Kidney (tissue), 14 donors: Measurements from ENCODE around the gene CCDC187. TPM values are rescaled to one million over a fixed set of nuclear protein-coding genes. Genes with fewer than 3 reads are reported as not detected.

Source experiments
- DNase-seq, 5 donors: peaks; one replicate each; pipeline ENCODE4 v3.0.0-alpha.2; 2013 to 2020
- FAIRE-seq: peaks from 2 replicates; lab custom pipeline; 2012; peaks lifted over from hg19 to GRCh38; lab: Jason Lieb, UNC
- H3K27ac ChIP-seq, 2 donors: one replicate each; pipeline ENCODE4 v1.7.0; 2013; ENCODE audit warnings: low read depth in 2 of 2, low read length in 2 of 2, inconsistent platforms in 1 of 2
- H3K27me3 ChIP-seq: one replicate; pipeline ENCODE4 v1.7.1; 2013; ENCODE audit warnings: low read length, inconsistent platforms; ENCODE audit not compliant: control insufficient read depth, insufficient read depth
- H3K36me3 ChIP-seq, 3 donors: one replicate each; pipeline versions ENCODE4 v1.7.0 to v1.7.1; 2013; ENCODE audit warnings: low read length in 3 of 3, control low read depth in 1 of 3, inconsistent platforms in 1 of 3; ENCODE audit not compliant: insufficient read depth in 3 of 3, control insufficient read depth in 2 of 3
- H3K4me1 ChIP-seq, 3 donors: one replicate each; pipeline versions ENCODE4 v1.7.0 to v1.7.1; 2013; ENCODE audit warnings: low read length in 3 of 3, inconsistent platforms in 1 of 3, low read depth in 1 of 3; ENCODE audit not compliant: control insufficient read depth in 2 of 3, insufficient read depth in 2 of 3
- H3K4me3 ChIP-seq, 3 donors: one replicate each; pipeline versions ENCODE4 v1.7.0 to v1.8.1; 2013; ENCODE audit warnings: low read length in 3 of 3, control low read depth in 1 of 3, inconsistent platforms in 1 of 3
- H3K9ac ChIP-seq, 3 donors: one replicate each; pipeline versions ENCODE4 v1.7.0 to v1.7.1; 2013; ENCODE audit warnings: low read length in 3 of 3, control low read depth in 1 of 3, inconsistent platforms in 1 of 3
- H3K9me3 ChIP-seq, 3 donors: one replicate each; pipeline versions ENCODE4 v1.7.0 to v1.7.1; 2013; ENCODE audit warnings: low read length in 3 of 3, control low read depth in 1 of 3, inconsistent platforms in 1 of 3; ENCODE audit not compliant: control insufficient read depth in 2 of 3, insufficient read depth in 1 of 3
- intact Hi-C: fragments of 100-400 bp; cut with DNase I; formaldehyde crosslinking; loops from one replicate; pipeline ENCODE4 v1.11.1; 2022
- polyA plus RNA-seq: library from polyadenylated mRNA; stranded (reverse); fragments of 350-450 nt; fragmentation: Illumina TruSeq; extraction: RNeasy Lipid Tissue Mini Kit (QIAGEN cat#74804); gene quantifications from one replicate; pipeline ENCODE4 v1.2.3, GENCODE V29; 2014; ENCODE audit warnings: low read depth, low replicate concordance; ENCODE audit not compliant: insufficient read depth
- total RNA-seq: library from RNA; stranded (reverse); fragmentation: NEBNext Ultra II Directional; extraction: Animal tissue kit (Norgen Biotek cat#: 25700); gene quantifications from one replicate; pipeline ENCODE4 v1.2.1, GENCODE V29; 2021
- TF ChIP-seq, protein P1 (sequence below): IDR thresholded peaks from 3 replicates; pipeline ENCODE4 v1.5.1; 2012; ENCODE audit warnings: mild to moderate bottlenecking, moderate library complexity, borderline replicate concordance; ENCODE audit not compliant: insufficient read depth; ENCODE audit errors: extremely low read depth
- donor health status: control.
- donor health status: control.
- donor health status: control.
- donor health status: control.
- donor health status: control.
- donor health status: DM: yes; HTN: yes; CAD: no.
- donor health status: Normal renal cell carcinoma (clear cell type).

The CCDC187 gene
- total and polyA plus RNA-seq, 2 donors from 2014 or later, result 0.84 to 2.3 TPM

DNA sequence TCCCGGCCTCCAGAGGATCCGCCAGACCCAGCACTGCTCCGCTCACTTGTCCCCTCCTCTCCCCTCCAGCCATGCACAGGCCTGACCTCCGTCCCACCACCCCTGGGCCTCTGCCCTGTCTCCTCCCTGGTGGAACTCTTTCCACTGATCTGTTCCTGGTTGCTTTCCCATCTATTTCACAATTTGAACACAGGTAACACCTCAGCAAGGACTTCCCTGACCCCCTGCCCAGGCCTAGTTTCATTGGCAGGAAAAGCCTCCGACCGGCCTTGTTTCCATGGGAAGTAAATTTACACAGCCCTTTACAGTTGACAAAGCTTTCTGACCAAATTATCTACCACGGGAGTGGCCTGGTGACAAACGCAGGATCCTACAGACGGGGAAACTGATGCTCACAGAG, 73.1 kb downstream of the CCDC187 start:
- H3K36me3 ChIP-seq, result peaks cover 0 to 2% (median 0%) of the 10 kb centered on the region in 3 donors
- TF ChIP-seq, protein P1, sequence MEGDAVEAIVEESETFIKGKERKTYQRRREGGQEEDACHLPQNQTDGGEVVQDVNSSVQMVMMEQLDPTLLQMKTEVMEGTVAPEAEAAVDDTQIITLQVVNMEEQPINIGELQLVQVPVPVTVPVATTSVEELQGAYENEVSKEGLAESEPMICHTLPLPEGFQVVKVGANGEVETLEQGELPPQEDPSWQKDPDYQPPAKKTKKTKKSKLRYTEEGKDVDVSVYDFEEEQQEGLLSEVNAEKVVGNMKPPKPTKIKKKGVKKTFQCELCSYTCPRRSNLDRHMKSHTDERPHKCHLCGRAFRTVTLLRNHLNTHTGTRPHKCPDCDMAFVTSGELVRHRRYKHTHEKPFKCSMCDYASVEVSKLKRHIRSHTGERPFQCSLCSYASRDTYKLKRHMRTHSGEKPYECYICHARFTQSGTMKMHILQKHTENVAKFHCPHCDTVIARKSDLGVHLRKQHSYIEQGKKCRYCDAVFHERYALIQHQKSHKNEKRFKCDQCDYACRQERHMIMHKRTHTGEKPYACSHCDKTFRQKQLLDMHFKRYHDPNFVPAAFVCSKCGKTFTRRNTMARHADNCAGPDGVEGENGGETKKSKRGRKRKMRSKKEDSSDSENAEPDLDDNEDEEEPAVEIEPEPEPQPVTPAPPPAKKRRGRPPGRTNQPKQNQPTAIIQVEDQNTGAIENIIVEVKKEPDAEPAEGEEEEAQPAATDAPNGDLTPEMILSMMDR, result no peak
- no peaks in the 10 kb centered on the region for H3K4me1 ChIP-seq
- no peaks in the 10 kb centered on the region for H3K27me3 ChIP-seq
- DNase-seq, result no peak
- H3K27ac ChIP-seq, result no peak overlapping the region
- H3K4me3 ChIP-seq, result no peak overlapping the region
- FAIRE-seq, result no peak
- intact Hi-C loops, result no loop called here
- no peaks in the 10 kb centered on the region for H3K9me3 ChIP-seq
- no peak overlapping the region for H3K9ac ChIP-seq

DNA sequence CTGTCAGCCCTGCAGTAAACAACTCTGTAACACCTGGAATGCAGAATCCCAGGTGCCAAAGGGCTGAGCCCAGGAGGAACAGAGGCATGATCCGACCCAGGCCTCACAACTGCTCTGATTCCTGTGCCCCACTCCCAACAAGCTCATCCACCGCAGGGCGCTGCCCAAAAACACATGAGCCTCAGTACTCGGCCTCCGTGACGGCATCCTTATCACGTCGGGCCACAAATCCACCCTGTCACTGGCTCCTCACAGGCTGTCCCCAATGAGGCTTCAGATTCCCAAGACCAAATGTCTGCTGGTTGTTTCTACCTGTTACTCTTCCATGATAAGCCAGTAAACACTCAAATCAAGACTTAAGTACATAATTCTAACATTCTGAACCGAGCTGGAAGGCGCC, 73.5 kb downstream of the CCDC187 start:
- intact Hi-C loops, result no loop called here
- H3K36me3 ChIP-seq, result peaks cover 0 to 4% (median 0%) of the 10 kb centered on the region in 3 donors
- DNase-seq (no peak), FAIRE-seq (no peak)
- H3K9me3 ChIP-seq, result no peaks in the 10 kb centered on the region
- H3K9ac ChIP-seq, result no peak overlapping the region
- no peaks in the 10 kb centered on the region for H3K27me3 ChIP-seq
- H3K4me3 ChIP-seq, result no peak overlapping the region
- no peaks in the 10 kb centered on the region for H3K4me1 ChIP-seq
- H3K27ac ChIP-seq, result no peak overlapping the region
- TF ChIP-seq, protein P1, result no peak

DNA sequence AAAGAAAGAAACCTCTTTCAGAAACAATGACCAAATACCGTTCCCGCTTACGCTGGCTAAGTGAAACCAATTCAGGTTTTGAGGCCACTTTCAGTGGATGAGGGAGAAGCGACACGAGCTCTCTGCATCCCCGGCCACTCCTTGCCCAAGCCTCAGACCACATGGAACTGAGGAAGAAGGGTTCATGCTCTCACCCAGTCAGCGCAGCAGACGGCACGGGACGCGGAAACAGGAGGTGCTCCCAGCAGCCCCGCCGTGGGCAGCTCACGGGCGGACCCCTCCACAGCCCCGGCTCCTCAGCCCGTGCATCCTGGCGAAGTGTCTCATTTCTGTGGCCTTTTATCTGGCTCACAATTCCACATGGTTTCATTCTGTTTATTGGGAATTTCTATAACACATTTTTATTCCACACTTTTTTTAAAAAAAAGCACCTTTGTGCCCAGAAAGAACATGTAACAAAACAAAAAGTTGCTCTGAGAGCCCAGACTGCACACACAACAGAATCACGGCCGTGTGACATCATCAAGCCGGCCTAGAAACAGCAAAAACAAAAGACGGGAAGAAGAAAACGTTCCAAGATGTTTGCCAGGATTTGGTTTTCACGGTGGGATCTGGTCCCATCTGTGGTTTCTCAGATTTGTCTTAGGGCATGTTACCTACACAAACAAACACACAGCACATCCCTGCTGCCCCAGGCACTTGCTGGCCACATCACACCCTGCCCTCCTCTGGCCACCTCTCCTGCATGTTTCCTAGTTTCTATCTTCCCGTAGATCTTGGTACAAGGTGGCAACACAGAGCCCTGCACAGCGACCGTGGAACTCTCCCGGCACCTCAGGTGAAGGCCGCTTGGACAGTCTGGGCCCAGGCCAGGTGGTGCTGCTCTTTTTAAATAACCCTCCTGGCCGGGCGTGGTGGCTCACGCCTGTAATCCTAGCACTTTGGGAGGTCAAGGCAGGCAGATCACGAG, 74.5 kb downstream of the CCDC187 start:
- intact Hi-C loops, result no loop called here

More for the DNA sequence above, 74.5 kb downstream of the CCDC187 start:
- no peak for DNase-seq
- no peak overlapping the region for H3K9ac ChIP-seq
- TF ChIP-seq, protein P1, result no peak
- no peaks in the 10 kb centered on the region for H3K9me3 ChIP-seq
- H3K27ac ChIP-seq, result no peak overlapping the region
- no peaks in the 10 kb centered on the region for H3K27me3 ChIP-seq
- H3K36me3 ChIP-seq, result peaks cover 0 to 4% (median 0%) of the 10 kb centered on the region in 3 donors
- FAIRE-seq, result no peak
- H3K4me3 ChIP-seq, result no peak overlapping the region
- no peaks in the 10 kb centered on the region for H3K4me1 ChIP-seq
